Testis (tissue), 2 donors: Measurements from ENCODE around the gene PLXDC2.

Experiments
- POLR2A ChIP-seq: fragments of 450-650 bp; IDR thresholded peaks from one replicate; pipeline ENCODE4 v1.6.1; 2017; ENCODE audit warnings: antibody characterized with exemption, mild to moderate bottlenecking, moderate library complexity
- TF ChIP-seq, protein P1 (sequence below), 3 experiments: fragments of 450-650 bp in 2 of 3; fragments of 200-600 bp in 1 of 3; sonication (generic) in 1 of 3; IDR thresholded peaks; one replicate each; pipeline ENCODE4 v1.5.1; 2016 to 2019; ENCODE audit warnings: antibody characterized with exemption in 3 of 3, mild to moderate bottlenecking in 2 of 3, moderate library complexity in 1 of 3

- TF ChIP-seq, protein P1, sequence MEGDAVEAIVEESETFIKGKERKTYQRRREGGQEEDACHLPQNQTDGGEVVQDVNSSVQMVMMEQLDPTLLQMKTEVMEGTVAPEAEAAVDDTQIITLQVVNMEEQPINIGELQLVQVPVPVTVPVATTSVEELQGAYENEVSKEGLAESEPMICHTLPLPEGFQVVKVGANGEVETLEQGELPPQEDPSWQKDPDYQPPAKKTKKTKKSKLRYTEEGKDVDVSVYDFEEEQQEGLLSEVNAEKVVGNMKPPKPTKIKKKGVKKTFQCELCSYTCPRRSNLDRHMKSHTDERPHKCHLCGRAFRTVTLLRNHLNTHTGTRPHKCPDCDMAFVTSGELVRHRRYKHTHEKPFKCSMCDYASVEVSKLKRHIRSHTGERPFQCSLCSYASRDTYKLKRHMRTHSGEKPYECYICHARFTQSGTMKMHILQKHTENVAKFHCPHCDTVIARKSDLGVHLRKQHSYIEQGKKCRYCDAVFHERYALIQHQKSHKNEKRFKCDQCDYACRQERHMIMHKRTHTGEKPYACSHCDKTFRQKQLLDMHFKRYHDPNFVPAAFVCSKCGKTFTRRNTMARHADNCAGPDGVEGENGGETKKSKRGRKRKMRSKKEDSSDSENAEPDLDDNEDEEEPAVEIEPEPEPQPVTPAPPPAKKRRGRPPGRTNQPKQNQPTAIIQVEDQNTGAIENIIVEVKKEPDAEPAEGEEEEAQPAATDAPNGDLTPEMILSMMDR (IDR thresholded peaks at IDR 0.05): no peak
- TF ChIP-seq POLR2A: no peak
Measured at GRCh38 chr10:19946245-19946644, 130.0 kb downstream of the PLXDC2 start.
